A673 (cell line): ENCODE data around the gene KIAA0319L.

Experiments
- EZH2 ChIP-seq: fragments of 200-600 bp; sonication (generic); IDR thresholded peaks from 2 replicates; pipeline ENCODE4 v1.6.1; 2017; ENCODE audit warnings: borderline replicate concordance, low read depth, mild to moderate bottlenecking, mixed read lengths, antibody characterized with exemption, low read length; ENCODE audit not compliant: poor library complexity, severe bottlenecking
- TF ChIP-seq, protein P1 (sequence below): fragments of 300-800, 200-600 bp; sonication (generic); conservative IDR thresholded peaks from 2 replicates; pipeline ENCODE4 v1.5.1; 2017; ENCODE audit warnings: low read depth, mild to moderate bottlenecking, antibody characterized with exemption, low read length, moderate library complexity, mixed read lengths

DNA sequence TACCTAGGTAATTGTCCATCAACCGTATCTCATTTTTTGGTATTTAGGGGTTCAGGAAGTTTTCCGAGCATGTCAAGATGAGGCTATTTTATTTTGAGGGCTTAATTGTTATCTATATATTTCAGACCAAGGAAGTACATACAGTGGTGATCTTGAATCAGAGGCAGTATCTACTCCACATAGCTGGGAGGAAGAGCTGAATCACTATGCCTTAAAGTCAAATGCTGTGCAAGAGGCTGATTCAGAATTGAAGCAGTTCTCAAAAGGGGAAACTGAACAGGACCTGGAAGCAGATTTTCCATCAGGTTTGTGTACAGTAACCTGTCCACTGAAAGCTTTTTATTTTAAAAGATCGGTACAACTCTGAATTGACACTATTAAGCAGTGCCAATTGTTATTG is 158.5 kb downstream of the KIAA0319L start:
- TF ChIP-seq, protein P1, sequence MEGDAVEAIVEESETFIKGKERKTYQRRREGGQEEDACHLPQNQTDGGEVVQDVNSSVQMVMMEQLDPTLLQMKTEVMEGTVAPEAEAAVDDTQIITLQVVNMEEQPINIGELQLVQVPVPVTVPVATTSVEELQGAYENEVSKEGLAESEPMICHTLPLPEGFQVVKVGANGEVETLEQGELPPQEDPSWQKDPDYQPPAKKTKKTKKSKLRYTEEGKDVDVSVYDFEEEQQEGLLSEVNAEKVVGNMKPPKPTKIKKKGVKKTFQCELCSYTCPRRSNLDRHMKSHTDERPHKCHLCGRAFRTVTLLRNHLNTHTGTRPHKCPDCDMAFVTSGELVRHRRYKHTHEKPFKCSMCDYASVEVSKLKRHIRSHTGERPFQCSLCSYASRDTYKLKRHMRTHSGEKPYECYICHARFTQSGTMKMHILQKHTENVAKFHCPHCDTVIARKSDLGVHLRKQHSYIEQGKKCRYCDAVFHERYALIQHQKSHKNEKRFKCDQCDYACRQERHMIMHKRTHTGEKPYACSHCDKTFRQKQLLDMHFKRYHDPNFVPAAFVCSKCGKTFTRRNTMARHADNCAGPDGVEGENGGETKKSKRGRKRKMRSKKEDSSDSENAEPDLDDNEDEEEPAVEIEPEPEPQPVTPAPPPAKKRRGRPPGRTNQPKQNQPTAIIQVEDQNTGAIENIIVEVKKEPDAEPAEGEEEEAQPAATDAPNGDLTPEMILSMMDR, result no peak
- TF ChIP-seq EZH2, result no peak
